Fibroblast of lung (primary cell): ENCODE measurements around the gene TMEM106C.

Experiments used
- CTCF ChIP-seq, 2 donors: IDR thresholded peaks in 1 of 2; conservative IDR thresholded peaks in 1 of 2; 1 replicate in 1 of 2; 2 replicates in 1 of 2; pipeline ENCODE4 v1.5.1; 2011 to 2012; ENCODE audit warnings: low read length in 2 of 2, control low read depth in 1 of 2, inconsistent platforms in 1 of 2, low read depth in 1 of 2, mild to moderate bottlenecking in 1 of 2
- EZH2 ChIP-seq: IDR thresholded peaks from 2 replicates; pipeline ENCODE4 v1.5.1; 2012; ENCODE audit warnings: low read length, control low read depth, mild to moderate bottlenecking; ENCODE audit errors: missing control alignments

GRCh38 chr12:47975036-47975620, 11.7 kb downstream of the TMEM106C start:
- TF ChIP-seq CTCF (conservative IDR thresholded peaks at IDR 0.05 in 1 of 2, IDR thresholded peaks at IDR 0.05 in 1 of 2; ENCODE audit: low read depth in 1 of 2, low read length in 2 of 2) = no peak
- TF ChIP-seq EZH2 = no peak
